ENCODE data around the gene EIF3B.
"Not testable (repeated sequence)": the region's sequence is repeated elsewhere in the genome, so short reads cannot be mapped to it uniquely, and the experiment has no call there.

Gene EIF3B

GRCh38 chr7:2313450-2314208 lies 41.0 kb upstream of the EIF3B start:
- H3K4me3 ChIP-seq (ENCODE audit: control insufficient read depth, low read depth, low read length): peak overlapping the region; percentile 95
- DNase-seq (ENCODE audit: low read depth): no peak
- no peak for TF ChIP-seq CTCF (IDR thresholded peaks at IDR 0.05; ENCODE audit: control insufficient read depth, insufficient read depth, low read depth, low read length, missing control alignments)

DNA sequence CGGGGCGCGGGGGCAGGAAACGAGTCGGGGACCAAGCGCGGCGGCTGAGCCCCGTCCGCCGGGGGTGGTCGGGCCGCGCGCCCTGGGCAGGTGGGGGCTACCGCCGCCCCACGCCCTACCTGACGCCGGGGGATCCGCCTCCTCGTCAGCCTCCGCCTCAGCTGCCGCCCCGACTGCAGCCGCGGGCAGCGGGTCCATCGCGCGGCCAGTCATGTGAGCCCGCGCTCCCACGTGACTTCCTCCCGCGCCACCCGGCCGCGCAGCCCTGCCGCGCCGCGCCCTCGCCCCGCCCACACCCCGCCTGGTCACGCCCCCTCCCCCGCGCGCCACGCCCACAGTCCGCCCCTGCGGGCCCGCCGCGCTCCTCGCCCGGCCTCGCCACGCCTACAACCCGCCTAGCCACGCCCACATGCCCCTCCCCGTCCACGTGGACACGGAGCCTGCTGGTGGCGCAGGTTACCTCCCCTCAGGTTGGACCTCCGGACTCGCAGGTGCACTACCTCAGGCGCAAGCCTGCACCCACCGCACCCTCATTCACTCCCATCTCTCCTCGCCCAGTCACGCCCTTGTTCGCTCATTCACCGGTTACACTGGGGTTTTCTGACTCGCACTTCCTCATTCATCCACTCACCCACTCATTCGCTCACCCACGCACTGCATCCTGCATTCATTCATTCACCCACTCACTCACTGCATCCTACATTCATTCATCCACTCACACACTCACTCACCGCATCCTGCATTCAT lies 40.2 kb upstream of the EIF3B start, which contains the start of gene SNX8:
SNX8 (minus strand) TSS at position 233 of the 747 bp plus-strand sequence; CDS start at position 213, 20 bp downstream.
- H3K4me3 ChIP-seq (ENCODE audit: control insufficient read depth, low read depth, low read length): peak within 1 kb of the TSS; percentile 95
- no peak for TF ChIP-seq CTCF (IDR thresholded peaks at IDR 0.05; ENCODE audit: control insufficient read depth, insufficient read depth, low read depth, low read length, missing control alignments)

DNA sequence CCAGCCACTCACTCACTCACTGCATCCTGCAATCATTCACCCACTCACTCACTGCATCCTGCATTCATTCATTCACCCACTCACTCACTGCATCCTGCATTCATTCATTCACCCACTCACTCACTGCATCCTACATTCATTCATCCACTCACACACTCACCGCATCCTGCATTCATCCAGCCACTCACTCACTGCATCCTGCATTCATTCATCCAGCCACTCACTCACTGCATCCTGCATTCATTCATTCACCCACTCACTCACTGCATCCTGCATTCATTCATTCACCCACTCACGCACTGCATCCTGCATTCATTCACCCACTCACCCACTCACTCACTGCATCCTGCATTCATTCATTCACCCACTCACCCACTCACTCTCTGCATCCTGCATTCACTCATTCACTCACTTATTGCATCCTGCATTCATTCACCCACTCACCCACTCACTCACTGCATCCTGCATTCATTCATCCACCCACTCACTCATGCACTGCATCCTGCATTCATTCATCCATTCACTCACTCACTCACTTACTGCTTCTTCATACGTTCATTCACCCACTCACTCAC lies 39.6 kb upstream of the EIF3B start:
- not testable (repeated sequence) for H3K4me3 ChIP-seq (ENCODE audit: control insufficient read depth, low read depth, low read length); DNase-seq (ENCODE audit: low read depth)

More for the DNA sequence above, 40.2 kb upstream of the EIF3B start, which contains the start of gene SNX8:
- peak; percentile 20 for DNase-seq (ENCODE audit: low read depth)

- no peak overlapping the region for H3K4me3 ChIP-seq (ENCODE audit: control insufficient read depth, low read depth, low read length)
- DNase-seq (ENCODE audit: low read depth): no peak
- no peak for TF ChIP-seq CTCF (IDR thresholded peaks at IDR 0.05; ENCODE audit: control insufficient read depth, insufficient read depth, low read depth, low read length, missing control alignments)
Measured at GRCh38 chr7:2315787-2316186, 38.8 kb upstream of the EIF3B start.

DNA sequence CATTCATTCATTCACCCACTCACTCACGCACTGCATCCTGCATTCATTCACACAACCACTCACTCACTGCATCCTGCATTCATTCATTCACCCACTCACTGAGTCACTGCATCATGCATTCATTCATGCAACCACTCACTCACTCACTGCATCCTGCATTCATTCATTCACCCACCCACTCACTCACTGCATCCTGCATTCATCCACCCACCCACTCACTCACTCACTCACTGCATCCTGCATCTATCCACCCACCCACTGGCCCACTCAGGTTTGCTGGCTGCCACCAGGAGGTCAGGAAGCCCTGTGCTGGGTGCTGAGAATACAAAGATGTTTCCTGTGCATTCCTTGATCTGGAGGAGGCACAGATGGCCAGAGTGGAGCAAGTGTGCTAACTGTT lies 38.0 kb upstream of the EIF3B start:
- no peak overlapping the region for H3K4me3 ChIP-seq (ENCODE audit: control insufficient read depth, low read depth, low read length)
- TF ChIP-seq CTCF (IDR thresholded peaks at IDR 0.05; ENCODE audit: control insufficient read depth, insufficient read depth, low read depth, low read length, missing control alignments): no peak
- DNase-seq (ENCODE audit: low read depth): no peak

DNA sequence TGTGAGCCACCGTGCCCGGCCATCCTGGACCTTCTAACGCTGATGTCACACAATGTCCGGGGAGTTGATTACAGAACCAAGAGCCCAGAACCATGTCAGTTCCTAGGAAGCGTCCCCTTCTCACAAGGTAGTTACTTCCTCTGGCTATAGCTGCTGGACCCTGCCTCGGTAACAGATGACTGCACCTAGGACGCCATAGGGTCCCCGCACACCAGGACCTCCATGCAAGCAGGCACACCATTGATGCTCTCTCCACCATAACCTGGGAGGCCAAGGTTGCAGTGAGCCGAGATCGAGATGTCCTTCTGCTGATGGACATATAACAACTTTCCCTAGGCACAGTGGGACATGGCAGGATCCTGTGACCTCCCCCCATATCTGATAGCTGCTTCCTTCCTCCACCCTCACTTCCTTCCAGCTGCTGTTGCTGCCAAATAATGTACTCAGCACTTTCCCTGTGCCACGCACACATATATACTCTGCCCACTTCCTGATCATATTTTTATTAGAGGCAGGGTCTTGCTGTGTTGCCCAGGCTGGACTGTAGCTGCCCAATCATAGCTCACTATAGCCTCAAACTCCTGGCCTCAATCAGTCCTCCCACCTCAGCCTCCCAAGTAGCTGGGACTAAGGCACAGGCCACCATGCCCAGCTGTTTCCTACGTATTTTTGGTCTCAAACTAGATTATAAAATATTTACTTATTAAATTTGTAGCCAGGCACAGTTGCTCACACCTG lies 36.9 kb upstream of the EIF3B start:
- DNase-seq (ENCODE audit: low read depth): no peak
- TF ChIP-seq CTCF (IDR thresholded peaks at IDR 0.05; ENCODE audit: control insufficient read depth, insufficient read depth, low read depth, low read length, missing control alignments): no peak
- H3K4me3 ChIP-seq (ENCODE audit: control insufficient read depth, low read depth, low read length): no peak overlapping the region

Data from AG09309 (cell line).